Spleen (tissue), 7 donors: ENCODE data around the gene DAP3.

Experiments
- POLR2A ChIP-seq, 3 donors: fragments of 450-650 bp; IDR thresholded peaks; one replicate each; pipeline ENCODE4 v1.5.1; 2017; ENCODE audit warnings: antibody characterized with exemption in 3 of 3, mild to moderate bottlenecking in 1 of 3
- POLR2AphosphoS5 ChIP-seq, 3 donors: sonication (generic); formaldehyde crosslinking; IDR thresholded peaks; one replicate each; pipeline ENCODE4 v1.5.1; 2017; ENCODE audit warnings: antibody characterized with exemption in 3 of 3
- TF ChIP-seq, protein P1 (sequence below), 11 experiments: fragments of 200-600 bp in 7 of 11; fragments of 450-650 bp in 4 of 11; sonication (generic) in 4 of 11; IDR thresholded peaks in 8 of 11; conservative IDR thresholded peaks in 3 of 11; 1 replicate in 7 of 11; 2 replicates in 4 of 11; pipeline versions ENCODE4 v1.4.0 to v1.8.0; 2016 to 2021; ENCODE audit warnings: antibody characterized with exemption in 11 of 11, inconsistent platforms in 4 of 11, mild to moderate bottlenecking in 1 of 11
- donor health status: DM: no; HTN: no; CAD: no; lungs with moderate emphysema.
- donor health status: DM: no; HTN: no; CAD: no.
- donor health status: DM: no; HTN: no; CAD: no.

DNA sequence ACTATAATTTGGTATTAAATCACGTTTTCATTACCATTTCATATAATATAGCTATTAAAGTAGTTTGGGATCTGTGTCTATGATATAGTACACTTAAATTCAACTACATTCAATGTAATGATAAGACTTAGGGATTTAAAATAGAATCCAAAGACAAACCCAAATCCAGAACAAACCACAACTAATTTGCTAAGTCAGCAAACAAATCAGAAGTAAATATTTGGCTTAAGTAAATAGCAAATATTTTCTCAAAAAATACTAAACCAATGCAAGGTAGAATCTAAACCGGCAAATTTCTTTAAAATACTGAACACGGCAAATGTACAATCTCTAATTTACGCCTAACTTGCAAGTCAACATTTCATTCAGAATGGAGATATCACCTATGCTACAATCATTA is 17.1 kb upstream of the DAP3 start:
- TF ChIP-seq, protein P1, sequence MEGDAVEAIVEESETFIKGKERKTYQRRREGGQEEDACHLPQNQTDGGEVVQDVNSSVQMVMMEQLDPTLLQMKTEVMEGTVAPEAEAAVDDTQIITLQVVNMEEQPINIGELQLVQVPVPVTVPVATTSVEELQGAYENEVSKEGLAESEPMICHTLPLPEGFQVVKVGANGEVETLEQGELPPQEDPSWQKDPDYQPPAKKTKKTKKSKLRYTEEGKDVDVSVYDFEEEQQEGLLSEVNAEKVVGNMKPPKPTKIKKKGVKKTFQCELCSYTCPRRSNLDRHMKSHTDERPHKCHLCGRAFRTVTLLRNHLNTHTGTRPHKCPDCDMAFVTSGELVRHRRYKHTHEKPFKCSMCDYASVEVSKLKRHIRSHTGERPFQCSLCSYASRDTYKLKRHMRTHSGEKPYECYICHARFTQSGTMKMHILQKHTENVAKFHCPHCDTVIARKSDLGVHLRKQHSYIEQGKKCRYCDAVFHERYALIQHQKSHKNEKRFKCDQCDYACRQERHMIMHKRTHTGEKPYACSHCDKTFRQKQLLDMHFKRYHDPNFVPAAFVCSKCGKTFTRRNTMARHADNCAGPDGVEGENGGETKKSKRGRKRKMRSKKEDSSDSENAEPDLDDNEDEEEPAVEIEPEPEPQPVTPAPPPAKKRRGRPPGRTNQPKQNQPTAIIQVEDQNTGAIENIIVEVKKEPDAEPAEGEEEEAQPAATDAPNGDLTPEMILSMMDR (IDR thresholded peaks at IDR 0.05 in 8 of 11, conservative IDR thresholded peaks at IDR 0.05 in 3 of 11) = no peak
- TF ChIP-seq POLR2A (IDR thresholded peaks at IDR 0.05) (no peak), POLR2AphosphoS5 (IDR thresholded peaks at IDR 0.05) (no peak)
